OCI-LY7 (cell line): ENCODE data around the gene ZNF341. TPM values are rescaled to one million over a fixed set of nuclear protein-coding genes. Genes with fewer than 3 reads are reported as not detected.

ENCODE experiments used
- BruUV-seq: library from RNA; stranded (reverse); fragments of 400-500 nt; replicated peaks from 2 replicates; lab custom pipeline; 2021; lab: Mats Ljungman, UMichigan
- CTCF ChIA-PET: fragments of 300-600 bp; sonication (Branson Sonifier 250); formaldehyde crosslinking; loops from one replicate; lab custom pipeline; 2022; ENCODE audit warnings: antibody characterized with exemption; ENCODE audit not compliant: unreplicated experiment; lab: Charles Lee
- POLR2A ChIA-PET: fragments of 300-600 bp; sonication (Branson Sonifier 250); formaldehyde crosslinking; loops from one replicate; lab custom pipeline; 2022; ENCODE audit warnings: antibody characterized with exemption; lab: Charles Lee
- DNase-seq: peaks from one replicate; pipeline ENCODE4 v3.0.0-alpha.2; 2015; ENCODE audit warnings: low spot score
- H2AFZ ChIP-seq: fragments of 200-600 bp; sonication (generic), shearing (Covaris generic); 2 replicates; pipeline ENCODE4 v1.6.1; 2014; ENCODE audit warnings: mild to moderate bottlenecking, antibody characterized with exemption, low read length, moderate library complexity
- H3K27ac ChIP-seq: fragments of 200-600 bp; sonication (generic); 2 replicates; pipeline ENCODE4 v1.5.1; 2014; ENCODE audit warnings: mixed run types, low read depth, mild to moderate bottlenecking, moderate library complexity, low read length, inconsistent platforms; ENCODE audit not compliant: poor library complexity, severe bottlenecking
- H3K36me3 ChIP-seq: fragments of 200-600 bp; sonication (generic); 2 replicates; pipeline ENCODE4 v1.6.1; 2014; ENCODE audit warnings: mild to moderate bottlenecking, antibody characterized with exemption, low read length, moderate library complexity, mixed read lengths; ENCODE audit not compliant: insufficient read depth
- H3K4me1 ChIP-seq: fragments of 200-600 bp; sonication (generic); 2 replicates; pipeline ENCODE4 v1.5.1; 2014; ENCODE audit warnings: mild to moderate bottlenecking, low read length; ENCODE audit not compliant: insufficient read depth, poor library complexity, severe bottlenecking
- H3K4me2 ChIP-seq: fragments of 200-600 bp; sonication (generic); 2 replicates; pipeline ENCODE4 v1.6.1; 2014; ENCODE audit warnings: mild to moderate bottlenecking, low read length
- H3K4me3 ChIP-seq: fragments of 200-600 bp; sonication (generic); 2 replicates; pipeline ENCODE4 v1.5.1; 2014; ENCODE audit warnings: mild to moderate bottlenecking, low read depth, low read length; ENCODE audit not compliant: poor library complexity, severe bottlenecking
- H3K79me2 ChIP-seq: fragments of 200-600 bp; sonication (generic); 2 replicates; pipeline ENCODE4 v1.6.1; 2016; ENCODE audit warnings: low read depth, mild to moderate bottlenecking, low read length, moderate library complexity, mixed read lengths; ENCODE audit not compliant: insufficient read depth
- H3K9me2 ChIP-seq: fragments of 200-600 bp; sonication (generic); 2 replicates; pipeline ENCODE4 v1.6.1; 2016; ENCODE audit warnings: mild to moderate bottlenecking, low read length, mixed read lengths; ENCODE audit not compliant: insufficient read depth
- H3K9me3 ChIP-seq: fragments of 200-600 bp; sonication (generic); 2 replicates; pipeline ENCODE4 v1.6.1; 2014; ENCODE audit warnings: mild to moderate bottlenecking, mixed run types, low read length, mixed read lengths
- H4K20me1 ChIP-seq: fragments of 200-600 bp; sonication (generic); 2 replicates; pipeline ENCODE4 v1.6.1; 2014; ENCODE audit warnings: mild to moderate bottlenecking, antibody characterized with exemption, low read length, moderate library complexity, mixed read lengths; ENCODE audit not compliant: insufficient read depth
- CTCF ChIP-seq: fragments of 200-600 bp; sonication (generic); conservative IDR thresholded peaks from 2 replicates; pipeline ENCODE4 v1.5.1; 2014; ENCODE audit warnings: mild to moderate bottlenecking, antibody characterized with exemption, low read length, moderate library complexity, mixed read lengths
- EZH2phosphoT487 ChIP-seq: fragments of 200-600 bp; sonication (generic); IDR thresholded peaks from 2 replicates; pipeline ENCODE4 v1.6.1; 2018; ENCODE audit warnings: low read depth, borderline replicate concordance, mild to moderate bottlenecking, mixed run types, antibody characterized with exemption, low read length, moderate library complexity, mixed read lengths
- intact Hi-C: fragments of 100-400 bp; cut with micrococcal nuclease; formaldehyde crosslinking; loops from one replicate; pipeline ENCODE4 v1.10.0; 2022; ENCODE audit not compliant: unreplicated experiment
- total RNA-seq, 2 experiments: library from RNA; depleted of rRNA in 1 of 2; stranded (reverse); fragments of >200 nt in 1 of 2; shearing (Covaris generic) in 1 of 2; gene quantifications; 2 replicates each; pipeline ENCODE4 v1.2.3, GENCODE V29; 2014 to 2022

ZNF341 gene
- total RNA-seq, 2 experiments from 2014 or later: 3.2 to 7.7 TPM

DNA sequence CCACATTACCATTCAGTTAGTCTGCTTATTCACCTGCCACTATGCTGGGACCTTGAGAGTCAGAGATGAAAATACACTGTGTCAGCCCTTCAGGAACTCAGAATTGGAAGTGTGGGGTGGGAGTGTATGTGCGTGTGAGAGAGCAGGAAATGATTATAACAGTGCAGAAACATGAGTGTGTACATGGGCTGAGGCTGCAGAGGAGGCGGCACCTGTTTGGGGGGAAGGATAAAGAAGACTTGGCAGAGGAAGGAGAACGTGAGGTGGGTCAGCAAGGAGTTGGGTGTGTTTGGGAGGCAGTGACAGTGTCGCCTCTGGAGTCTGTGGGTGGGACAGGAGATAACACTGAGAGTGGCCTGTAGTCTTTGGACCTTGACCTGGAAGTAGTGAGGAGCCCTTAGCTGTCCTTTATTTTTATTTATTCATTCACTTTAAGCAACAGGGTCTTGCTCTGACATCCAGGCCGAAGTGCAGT, 82.5 kb downstream of the ZNF341 start:
- peaks cover 18% of the 10 kb centered on the region; the same call in 1 of the 2 replicates for H4K20me1 ChIP-seq
- ChIA-PET POLR2A (interaction anchor here (1.0 to 1.1 kb wide), 2 partner anchors 35 to 179 kb away, joined by 3 read pairs; partner anchors contain the start of gene RALY), CTCF (no interaction called here)
- H3K79me2 ChIP-seq: peaks cover 79% of the 10 kb centered on the region
- H3K4me3 ChIP-seq: no peak overlapping the region
- intact Hi-C loops: loop anchor here (5.0 kb wide), 1 partner anchor 298 kb away; the partner anchor contains the start of gene EIF2S2
- no TSS peak for BruUV-seq
- no peak overlapping the region for H2AFZ ChIP-seq
- peak overlapping the region; percentile 27; the same call in 1 of the 2 replicates for H3K4me2 ChIP-seq
- H3K9me2 ChIP-seq: no peaks in the 10 kb centered on the region
- no peak for TF ChIP-seq CTCF
- no peak for TF ChIP-seq EZH2phosphoT487
- no peaks in the 10 kb centered on the region for H3K9me3 ChIP-seq
- peaks cover 41% of the 10 kb centered on the region for H3K36me3 ChIP-seq
- DNase-seq: no peak
- no peak overlapping the region for H3K27ac ChIP-seq
- H3K4me1 ChIP-seq: peaks cover 40% of the 10 kb centered on the region

DNA sequence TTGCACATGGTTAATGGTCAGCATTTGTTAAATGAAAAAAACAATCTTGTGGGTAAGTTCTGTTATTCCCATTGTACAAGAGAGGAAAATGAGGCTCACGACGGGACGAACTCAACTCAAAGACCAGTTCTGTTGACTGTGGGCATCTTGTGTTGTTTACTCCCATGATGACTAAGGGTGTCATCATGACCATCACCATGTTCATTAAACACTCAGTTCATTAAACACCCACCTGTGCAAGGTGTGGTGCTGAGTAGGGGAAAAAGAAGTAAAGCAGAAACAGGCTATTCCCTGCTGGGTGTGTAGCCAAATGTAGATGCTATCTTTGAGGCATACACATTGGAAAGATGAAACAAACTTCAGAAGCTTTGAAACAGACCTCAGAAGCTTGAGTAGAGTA, 83.9 kb downstream of the ZNF341 start:
- POLR2A ChIA-PET: interaction anchor here (0.5 kb wide), 1 partner anchor 564 kb away, joined by 3 read pairs; no protein-coding TSS in a partner anchor
- Histone ChIP-seq H3K36me3 (peaks cover 45% of the 10 kb centered on the region), H3K9me2 (no peaks in the 10 kb centered on the region), H3K4me3 (no peak overlapping the region), H3K4me1 (peaks cover 54% of the 10 kb centered on the region), H3K4me2 (no peak overlapping the region), H4K20me1 (peaks cover 27% of the 10 kb centered on the region; the same call in 1 of the 2 replicates), H3K27ac (no peak overlapping the region), H2AFZ (no peak overlapping the region), H3K79me2 (peaks cover 93% of the 10 kb centered on the region), H3K9me3 (no peaks in the 10 kb centered on the region)
- no TSS peak for BruUV-seq
- DNase-seq: no peak
- CTCF ChIA-PET: no interaction called here
- no peak for TF ChIP-seq CTCF
- intact Hi-C loops: no loop called here

GRCh38 chr20:33816191-33816590, 84.4 kb downstream of the ZNF341 start:
- Histone ChIP-seq H3K4me1 (peaks cover 57% of the 10 kb centered on the region), H3K4me3 (no peak overlapping the region), H4K20me1 (peaks cover 27% of the 10 kb centered on the region; the same call in 1 of the 2 replicates), H3K4me2 (no peak overlapping the region), H3K27ac (no peak overlapping the region), H3K9me2 (no peaks in the 10 kb centered on the region), H3K9me3 (no peaks in the 10 kb centered on the region), H3K36me3 (peaks cover 45% of the 10 kb centered on the region), H3K79me2 (peaks cover 98% of the 10 kb centered on the region), H2AFZ (no peak overlapping the region)
- TF ChIP-seq CTCF (no peak), EZH2phosphoT487 (no peak)
- no peak for DNase-seq
- POLR2A ChIA-PET: interaction anchor here (0.5 to 1.0 kb wide), 3 partner anchors 9 to 548 kb away, joined by 3 to 4 read pairs (median 3); no protein-coding TSS in a partner anchor
- CTCF ChIA-PET: no interaction called here
- intact Hi-C loops: no loop called here
- no TSS peak for BruUV-seq
